ENCODE measurements around the gene EPHB1. TPM values are rescaled to one million over a fixed set of nuclear protein-coding genes. Genes with fewer than 3 reads are reported as not detected.

The EPHB1 gene
- polyA plus RNA-seq, 5 donors, result 1.8 to 3.9 (median 2.8) TPM

DNA sequence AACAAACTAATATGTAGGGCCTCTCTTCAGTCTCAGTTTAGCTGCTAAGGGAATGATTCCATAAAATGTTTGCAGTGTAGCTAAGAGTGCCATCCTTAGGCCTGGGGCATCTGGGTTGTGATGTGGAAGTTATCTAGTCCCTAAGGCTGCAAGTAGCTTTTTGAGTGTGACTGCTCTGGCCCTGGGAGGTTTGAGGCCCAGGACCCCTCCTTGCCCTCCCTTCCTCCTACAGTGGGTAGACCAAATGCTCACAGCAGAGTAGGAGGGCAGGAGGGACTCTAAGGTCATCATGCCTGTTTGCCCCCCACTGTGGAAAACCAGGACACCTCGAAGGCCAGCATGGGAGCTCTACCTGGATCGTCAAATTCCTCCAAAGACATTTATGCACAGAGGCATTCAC lies 115.0 kb downstream of the EPHB1 start:
- no peak for DNase-seq

GRCh38 chr3:134911586-134912548 lies 116.8 kb downstream of the EPHB1 start:
- no peak for DNase-seq

DNA sequence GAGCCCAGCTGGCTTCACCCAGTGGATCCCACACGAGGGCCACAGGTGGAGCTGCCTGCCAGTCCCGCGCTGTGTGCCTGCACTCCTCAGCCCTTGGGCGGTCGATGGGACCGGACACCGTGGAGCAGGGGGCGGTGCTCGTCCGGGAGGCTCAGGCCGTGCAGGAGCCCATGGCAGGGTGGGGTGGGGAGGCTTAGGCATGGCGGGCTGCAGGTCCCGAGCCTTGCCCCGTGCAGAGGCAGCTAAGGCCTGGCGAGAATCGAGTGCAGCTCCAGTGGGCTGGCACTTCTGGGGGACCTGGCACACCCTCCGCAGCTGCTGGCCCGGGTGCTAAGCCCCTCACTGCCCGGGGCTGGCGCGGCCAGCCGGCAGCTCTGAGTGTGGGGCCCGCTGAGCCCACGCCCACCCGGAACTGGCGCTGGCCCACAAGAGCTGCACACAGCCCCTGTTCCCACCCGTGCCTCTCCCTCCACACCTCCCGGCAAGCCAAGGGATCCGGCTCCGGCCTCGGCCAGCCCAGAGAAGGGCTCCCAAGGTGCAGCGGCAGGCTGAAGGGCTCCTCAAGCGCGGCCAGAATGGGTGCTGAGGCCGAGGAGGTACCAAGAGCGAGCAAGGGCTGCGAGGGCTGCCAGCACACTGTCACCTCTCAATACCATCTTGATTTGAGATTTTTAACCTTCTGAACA lies 121.4 kb downstream of the EPHB1 start:
- DNase-seq, result no peak

GRCh38 chr3:134917631-134918030 lies 122.6 kb downstream of the EPHB1 start:
- DNase-seq, result no peak

GRCh38 chr3:134918441-134918840 lies 123.4 kb downstream of the EPHB1 start:
- no peak for DNase-seq

DNA sequence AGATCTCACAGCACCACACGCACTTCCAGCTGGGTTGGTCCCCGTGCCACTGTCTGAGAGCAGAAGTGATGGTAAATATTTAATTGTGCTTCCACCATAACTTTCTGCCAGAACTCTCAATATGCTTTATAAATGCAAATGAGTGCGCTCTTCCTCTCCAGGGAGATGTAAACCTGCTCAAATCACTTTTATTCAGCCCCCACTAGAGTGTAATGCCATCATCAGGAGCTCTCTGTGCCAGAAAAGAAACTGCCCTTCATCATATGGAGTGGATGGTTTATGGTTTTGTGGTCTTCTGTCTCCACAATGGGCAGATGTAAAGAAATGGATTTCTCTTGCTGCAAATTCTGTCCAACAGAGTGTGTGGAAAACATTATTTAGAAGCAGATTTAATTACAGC lies 127.0 kb downstream of the EPHB1 start:
- no peak for DNase-seq

DNA sequence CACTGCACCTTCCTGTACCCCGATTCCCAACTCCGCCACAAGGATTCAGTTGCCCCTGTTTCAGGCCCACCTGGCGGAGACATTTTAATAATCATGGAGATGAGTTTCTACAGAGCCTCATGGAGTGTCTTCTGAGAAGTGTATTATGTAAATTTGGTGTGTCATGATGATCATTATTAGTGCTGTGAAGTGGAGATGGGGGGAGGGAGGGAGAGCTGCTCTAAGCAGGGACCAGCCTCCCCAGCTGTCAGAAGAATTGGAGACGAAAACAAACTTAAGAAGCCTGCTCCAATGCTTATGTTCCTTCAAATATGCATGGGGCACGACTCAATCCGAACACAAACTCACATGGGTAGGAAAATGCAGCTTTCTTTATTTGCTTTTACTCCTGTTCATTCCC lies 127.8 kb downstream of the EPHB1 start:
- no peak for DNase-seq

DNA sequence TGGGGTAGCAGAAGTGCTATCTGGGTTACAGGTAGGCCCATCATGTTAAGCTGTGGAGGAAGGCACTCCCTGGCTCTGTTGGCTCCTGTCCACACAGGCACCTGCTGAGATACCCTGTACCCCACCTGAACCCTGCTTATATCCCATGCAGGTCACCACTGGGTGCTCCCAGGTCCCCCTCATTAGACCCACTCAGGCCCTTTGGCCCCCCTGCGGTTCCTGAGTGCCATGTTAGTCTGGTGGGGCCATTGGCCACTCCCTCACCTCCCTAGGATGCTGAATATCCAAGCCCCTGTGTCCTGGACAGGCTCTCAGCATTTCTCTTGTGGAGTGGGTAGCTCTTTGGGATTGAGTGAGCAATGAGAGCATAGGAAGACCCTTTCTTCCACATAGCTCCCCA lies 128.2 kb downstream of the EPHB1 start:
- DNase-seq, result no peak

DNA sequence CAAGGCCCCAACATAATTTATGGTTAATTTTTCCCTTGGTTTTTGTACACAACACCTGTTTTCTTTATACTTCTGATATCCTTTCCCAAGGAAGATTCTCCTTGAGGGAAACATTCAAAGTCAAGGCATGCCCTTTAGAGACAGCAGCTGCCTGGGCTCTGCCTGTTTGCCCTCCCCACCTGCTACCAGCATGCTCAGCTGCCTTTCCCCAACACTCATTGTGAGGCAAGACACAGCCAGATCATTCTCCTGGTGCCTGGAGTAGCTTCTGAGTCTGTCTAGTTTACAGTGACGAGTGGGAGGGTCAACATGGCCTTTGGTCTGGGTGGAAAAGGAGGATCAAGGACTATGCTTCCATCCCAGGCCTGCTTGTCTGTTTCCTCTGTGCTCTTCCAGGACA lies 132.5 kb downstream of the EPHB1 start:
- no peak for DNase-seq

- no peak for DNase-seq
These were observed 133.3 kb downstream of the EPHB1 start for GRCh38 chr3:134928392-134928791.

GRCh38 chr3:134928819-134929218 lies 133.8 kb downstream of the EPHB1 start:
- no peak for DNase-seq

DNA sequence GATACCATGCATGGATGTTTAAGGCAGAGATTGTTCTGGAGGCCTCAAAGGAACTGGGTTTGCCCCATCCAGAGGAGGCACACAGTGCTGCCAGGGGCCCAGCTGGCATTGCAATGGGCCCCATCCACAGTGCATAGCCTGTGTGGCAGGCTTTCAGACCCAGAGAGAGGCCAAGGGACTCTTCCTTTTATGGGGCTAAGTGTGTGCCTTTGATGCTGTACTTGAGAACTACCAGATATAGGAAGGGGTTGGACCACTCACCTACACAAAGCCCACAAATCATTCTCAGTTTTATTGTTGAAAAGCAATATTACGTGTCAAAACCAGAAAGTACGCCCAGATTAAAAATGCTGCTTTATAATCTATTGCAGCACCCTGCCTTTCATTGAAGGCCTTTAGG lies 134.9 kb downstream of the EPHB1 start:
- no peak for DNase-seq

- DNase-seq, result no peak
These were observed 136.2 kb downstream of the EPHB1 start for GRCh38 chr3:134931045-134931785.

DNA sequence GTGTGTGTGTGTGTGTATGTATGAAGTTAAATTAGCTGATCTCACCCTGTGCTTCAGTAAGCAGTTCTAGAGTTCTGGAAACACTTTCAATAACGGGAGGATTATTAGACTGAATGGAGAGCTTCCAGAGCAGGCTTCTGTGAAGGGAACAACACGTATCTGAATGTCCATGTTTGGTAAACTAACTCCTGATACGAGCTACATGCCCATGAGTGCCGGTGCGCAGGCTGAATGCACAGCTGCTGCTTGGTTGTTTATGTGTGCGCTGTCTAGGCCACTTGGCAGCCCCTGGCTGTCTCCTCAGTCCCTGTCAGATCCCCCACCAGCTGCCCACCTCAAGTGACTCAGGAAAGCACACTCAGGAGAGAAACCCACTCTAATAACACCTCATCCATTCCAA lies 137.0 kb downstream of the EPHB1 start:
- DNase-seq, result no peak

DNA sequence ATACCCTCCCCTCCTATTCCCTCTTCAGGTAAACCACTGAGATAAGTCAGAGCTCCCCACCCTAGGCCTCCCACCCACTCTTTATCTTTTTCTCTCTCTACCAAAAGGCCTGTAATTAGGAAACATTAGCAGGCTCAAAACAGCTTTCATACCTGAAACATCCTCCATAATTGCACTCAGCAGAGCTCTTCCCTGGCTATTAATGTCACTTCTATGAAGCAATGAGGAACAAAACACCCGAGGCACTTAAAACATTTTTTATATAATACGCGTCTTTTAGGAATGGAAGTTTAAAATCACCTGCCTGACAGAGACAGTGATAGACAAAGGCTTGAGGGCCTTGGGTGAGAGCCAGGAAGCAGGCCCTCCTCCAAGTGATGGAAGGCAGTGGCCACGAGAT lies 138.9 kb downstream of the EPHB1 start:
- DNase-seq, result no peak

GRCh38 chr3:134934933-134935332 lies 139.9 kb downstream of the EPHB1 start:
- DNase-seq, result no peak

- no peak for DNase-seq
These were observed 142.4 kb downstream of the EPHB1 start for GRCh38 chr3:134937256-134938028.

DNA sequence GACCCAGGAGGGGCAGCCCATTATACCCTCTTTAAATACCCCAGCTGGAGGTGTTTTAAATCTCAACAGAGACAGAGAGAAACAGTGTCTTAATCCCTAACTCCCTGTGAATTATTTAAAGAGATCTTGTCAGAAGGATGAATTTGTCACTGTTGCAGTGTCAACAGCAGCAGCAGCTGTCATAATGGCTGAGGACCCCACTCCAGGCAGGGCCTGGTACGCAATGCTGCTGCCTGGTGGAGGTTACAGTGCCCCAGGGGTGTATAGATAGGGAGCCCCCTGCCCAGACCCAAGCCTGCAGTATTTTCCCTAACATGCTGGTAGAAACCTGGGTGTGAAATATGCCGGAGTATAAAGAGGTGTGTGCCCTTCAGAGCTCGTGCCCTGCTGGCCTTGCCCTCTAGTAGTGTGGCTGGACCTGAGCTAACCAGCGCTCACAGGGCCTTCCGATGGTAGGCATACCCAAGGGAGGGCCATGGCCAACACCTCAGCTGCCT lies 143.0 kb downstream of the EPHB1 start:
- DNase-seq, result no peak

DNA sequence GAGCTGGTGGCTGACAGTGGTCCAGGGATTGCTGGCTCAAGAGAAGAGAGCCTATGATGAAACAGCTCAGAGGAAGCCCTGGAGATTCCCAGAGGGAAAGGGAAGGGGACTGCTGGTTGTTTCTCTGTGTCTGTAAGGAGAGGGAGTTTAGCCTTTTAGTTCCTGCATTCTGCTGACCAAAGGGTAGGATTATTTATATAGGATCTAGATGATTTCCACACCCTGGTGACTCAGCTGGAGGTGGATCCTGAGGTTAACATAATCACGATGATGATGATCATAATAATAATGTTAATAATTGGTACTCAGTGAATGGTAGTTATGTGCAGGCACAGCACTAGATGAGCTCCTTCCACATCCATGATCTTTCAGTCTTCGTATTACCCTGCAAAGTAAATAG lies 144.9 kb downstream of the EPHB1 start:
- no peak for DNase-seq

GRCh38 chr3:134941820-134942219 lies 146.8 kb downstream of the EPHB1 start:
- DNase-seq, result no peak

DNA sequence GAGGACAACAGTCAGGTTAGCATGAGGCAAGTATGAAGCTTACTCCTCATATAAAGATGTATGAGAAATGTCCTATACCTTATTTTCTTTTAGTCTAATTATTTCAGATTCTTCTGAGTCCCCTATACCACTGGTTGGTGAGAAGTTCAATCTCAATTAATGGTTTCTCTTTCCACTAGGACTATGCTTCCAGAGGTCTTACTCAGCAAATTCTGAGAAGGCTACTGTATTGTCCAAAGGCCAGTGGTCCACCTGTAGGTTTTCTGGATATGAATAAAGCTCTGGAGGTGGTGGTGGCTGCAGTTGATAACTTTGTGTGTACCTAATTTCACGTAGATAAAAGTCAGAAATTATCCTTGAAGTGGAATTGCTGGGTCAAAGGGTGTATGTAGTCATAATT lies 149.4 kb downstream of the EPHB1 start:
- DNase-seq, result no peak

Data from right lung (tissue), 5 donors.